ENCODE results near the gene ALAS1.
"Not testable (repeated sequence)": the region's sequence is repeated elsewhere in the genome, so short reads cannot be mapped to it uniquely, and the experiment has no call there.

The ALAS1 gene

GRCh38 chr3:52150860-52151259, 47.1 kb upstream of the ALAS1 start:
- H3K14ac ChIP-seq (ENCODE audit: low read length in 2 of 2): no peak overlapping the region
- H3K9me3 ChIP-seq (ENCODE audit: control insufficient read depth, low read length): no peaks in the 10 kb centered on the region
- peaks cover 13% of the 10 kb centered on the region for H3K4me1 ChIP-seq (ENCODE audit: control insufficient read depth, insufficient read depth, low read depth, low read length)
- H2BK12ac ChIP-seq (ENCODE audit: low read length in 2 of 2): no peak overlapping the region
- no peak overlapping the region for H2BK120ac ChIP-seq (ENCODE audit: low read depth, low read length)
- no peak overlapping the region for H2AFZ ChIP-seq (ENCODE audit: low read depth, low read length)
- no peak overlapping the region for H3K4me2 ChIP-seq (ENCODE audit: low read length, poor library complexity, severe bottlenecking)
- peaks cover 21% of the 10 kb centered on the region for H3K79me1 ChIP-seq (replicated peaks; ENCODE audit: low read length, poor library complexity, severe bottlenecking)
- H3K27ac ChIP-seq (ENCODE audit: low read length, poor library complexity, severe bottlenecking): no peak overlapping the region
- no peak overlapping the region for H2BK5ac ChIP-seq (ENCODE audit: low read depth, low read length, poor library complexity, severe bottlenecking)
- H3K23ac ChIP-seq (ENCODE audit: low read length in 2 of 2): no peak overlapping the region
- no peak overlapping the region for H2BK15ac ChIP-seq (ENCODE audit: low read depth, poor library complexity, severe bottlenecking)
- H2AK5ac ChIP-seq (ENCODE audit: low read length, severe bottlenecking): no peak overlapping the region
- DNase-seq: no peak
- H4K8ac ChIP-seq (ENCODE audit: low read length): no peak overlapping the region
- H4K91ac ChIP-seq (ENCODE audit: low read length): no peak overlapping the region
- no peak overlapping the region for H3K4ac ChIP-seq (ENCODE audit: low read depth in 1 of 2, low read length in 2 of 2)
- WGBS: 88% methylated on average over 3 of the region's 4 CpGs
- H3K18ac ChIP-seq (ENCODE audit: low read depth in 1 of 2, low read length in 2 of 2): no peak overlapping the region
- no peak overlapping the region for H3K4me3 ChIP-seq (ENCODE audit: insufficient read depth in 1 of 2, low read depth in 1 of 2, low read length in 2 of 2)
- no peak overlapping the region for H3K9ac ChIP-seq (ENCODE audit: low read length)
- no peaks in the 10 kb centered on the region for H3K27me3 ChIP-seq (ENCODE audit: control insufficient read depth in 1 of 2, insufficient read depth in 1 of 2, low read length in 2 of 2)
- H3K36me3 ChIP-seq (ENCODE audit: control insufficient read depth in 1 of 2, insufficient read depth in 2 of 2, low read depth in 1 of 2, low read length in 2 of 2): peaks cover 27 to 29% of the 10 kb centered on the region in 2 experiments

GRCh38 chr3:52151991-52152390, 46.0 kb upstream of the ALAS1 start:
- not testable (repeated sequence) for H3K18ac ChIP-seq (ENCODE audit: low read depth in 1 of 2, low read length in 2 of 2); H3K14ac ChIP-seq (ENCODE audit: low read length in 2 of 2); H3K4ac ChIP-seq (ENCODE audit: low read depth in 1 of 2, low read length in 2 of 2); H2BK120ac ChIP-seq (ENCODE audit: low read depth, low read length); H3K23ac ChIP-seq (ENCODE audit: low read length in 2 of 2); H2BK12ac ChIP-seq (ENCODE audit: low read length in 2 of 2); H3K27ac ChIP-seq (ENCODE audit: low read length, poor library complexity, severe bottlenecking); H3K4me2 ChIP-seq (ENCODE audit: low read length, poor library complexity, severe bottlenecking); H4K8ac ChIP-seq (ENCODE audit: low read length); DNase-seq; H3K4me3 ChIP-seq (ENCODE audit: insufficient read depth in 1 of 2, low read depth in 1 of 2, low read length in 2 of 2); H4K91ac ChIP-seq (ENCODE audit: low read length); H2AFZ ChIP-seq (ENCODE audit: low read depth, low read length); H3K9ac ChIP-seq (ENCODE audit: low read length); H3K9me3 ChIP-seq (ENCODE audit: control insufficient read depth, low read length); H2AK5ac ChIP-seq (ENCODE audit: low read length, severe bottlenecking); H2BK15ac ChIP-seq (ENCODE audit: low read depth, poor library complexity, severe bottlenecking); H3K27me3 ChIP-seq (ENCODE audit: control insufficient read depth in 1 of 2, insufficient read depth in 1 of 2, low read length in 2 of 2); H2BK5ac ChIP-seq (ENCODE audit: low read depth, low read length, poor library complexity, severe bottlenecking)
- WGBS: 96% methylated on average over 4 of the region's 4 CpGs
- peaks cover 21% of the 10 kb centered on the region for H3K79me1 ChIP-seq (replicated peaks; ENCODE audit: low read length, poor library complexity, severe bottlenecking)
- peaks cover 13% of the 10 kb centered on the region for H3K4me1 ChIP-seq (ENCODE audit: control insufficient read depth, insufficient read depth, low read depth, low read length)
- peaks cover 17% of the 10 kb centered on the region in 2 experiments for H3K36me3 ChIP-seq (ENCODE audit: control insufficient read depth in 1 of 2, insufficient read depth in 2 of 2, low read depth in 1 of 2, low read length in 2 of 2)

DNA sequence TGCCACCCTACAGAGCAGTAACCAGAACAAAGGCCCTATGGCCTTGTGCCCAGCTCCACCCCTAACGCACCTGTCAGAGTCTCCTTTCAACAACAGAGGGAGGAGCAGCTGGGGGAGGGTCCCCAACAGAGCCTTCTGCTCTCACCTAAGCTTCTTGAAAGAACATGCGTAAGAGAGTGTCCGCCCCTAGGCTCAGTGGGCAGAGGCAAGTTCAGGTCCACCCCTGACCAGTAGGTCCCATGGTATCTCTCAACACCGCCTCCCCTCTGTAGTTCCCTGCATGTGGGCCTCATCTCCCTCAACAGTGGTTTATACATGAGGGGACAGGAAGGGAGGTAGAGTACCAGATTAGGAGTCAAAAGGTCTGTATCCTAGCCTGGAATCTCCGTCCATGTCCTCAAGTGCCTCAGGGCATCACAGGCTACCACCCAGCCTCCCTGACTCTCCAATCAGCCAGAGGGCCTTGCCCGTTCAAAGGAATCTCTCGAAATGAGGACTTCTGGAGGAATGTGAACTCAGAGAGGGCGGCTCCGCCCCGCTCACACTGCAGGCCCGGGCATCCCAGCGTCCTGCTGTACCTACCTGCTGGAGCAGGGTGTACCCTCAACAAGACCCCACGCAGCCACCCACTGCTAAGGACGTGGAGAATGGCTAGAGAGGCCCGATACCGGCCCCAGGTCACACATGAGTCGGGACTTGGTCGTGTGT, 44.4 kb upstream of the ALAS1 start:
- Histone ChIP-seq H3K4me1 (ENCODE audit: control insufficient read depth, insufficient read depth, low read depth, low read length) (peaks cover 13% of the 10 kb centered on the region), H3K4me2 (ENCODE audit: low read length, poor library complexity, severe bottlenecking) (peak overlapping the region; percentile 98), H3K36me3 (ENCODE audit: control insufficient read depth in 1 of 2, insufficient read depth in 2 of 2, low read depth in 1 of 2, low read length in 2 of 2) (peaks cover 10 to 14% of the 10 kb centered on the region in 2 experiments), H4K91ac (ENCODE audit: low read length) (no peak overlapping the region), H3K27me3 (ENCODE audit: control insufficient read depth in 1 of 2, insufficient read depth in 1 of 2, low read length in 2 of 2) (no peaks in the 10 kb centered on the region), H2AFZ (ENCODE audit: low read depth, low read length) (no peak overlapping the region), H3K9me3 (ENCODE audit: control insufficient read depth, low read length) (no peaks in the 10 kb centered on the region), H2BK120ac (ENCODE audit: low read depth, low read length) (no peak overlapping the region), H2BK12ac (ENCODE audit: low read length in 2 of 2) (no peak overlapping the region), H3K4me3 (ENCODE audit: insufficient read depth in 1 of 2, low read depth in 1 of 2, low read length in 2 of 2) (peak overlapping the region; percentile 86 to 87), H3K14ac (ENCODE audit: low read length in 2 of 2) (no peak overlapping the region), H3K9ac (ENCODE audit: low read length) (peak overlapping the region; percentile 95), H3K4ac (ENCODE audit: low read depth in 1 of 2, low read length in 2 of 2) (no peak overlapping the region), H2BK15ac (ENCODE audit: low read depth, poor library complexity, severe bottlenecking) (no peak overlapping the region), H3K23ac (ENCODE audit: low read length in 2 of 2) (no peak overlapping the region), H3K79me1 (replicated peaks; ENCODE audit: low read length, poor library complexity, severe bottlenecking) (peaks cover 21% of the 10 kb centered on the region), H2AK5ac (ENCODE audit: low read length, severe bottlenecking) (no peak overlapping the region), H4K8ac (ENCODE audit: low read length) (no peak overlapping the region), H2BK5ac (ENCODE audit: low read depth, low read length, poor library complexity, severe bottlenecking) (no peak overlapping the region), H3K27ac (ENCODE audit: low read length, poor library complexity, severe bottlenecking) (no peak overlapping the region), H3K18ac (ENCODE audit: low read depth in 1 of 2, low read length in 2 of 2) (no peak overlapping the region)
- peak; percentile 25 for DNase-seq
- WGBS: 13% methylated on average over 18 of the region's 18 CpGs

- peaks cover 5% of the 10 kb centered on the region in 2 experiments for H3K36me3 ChIP-seq (ENCODE audit: control insufficient read depth in 1 of 2, insufficient read depth in 2 of 2, low read depth in 1 of 2, low read length in 2 of 2)
- peak within 1 kb of the TSS; percentile 96 for H4K8ac ChIP-seq (ENCODE audit: low read length)
- peak within 1 kb of the TSS; percentile 31 for H2AK5ac ChIP-seq (ENCODE audit: low read length, severe bottlenecking)
- H3K4me2 ChIP-seq (ENCODE audit: low read length, poor library complexity, severe bottlenecking): peak within 1 kb of the TSS; percentile 98
- H3K4me3 ChIP-seq (ENCODE audit: insufficient read depth in 1 of 2, low read depth in 1 of 2, low read length in 2 of 2): peak within 1 kb of the TSS; percentile 86 to 87
- H3K4ac ChIP-seq (ENCODE audit: low read depth in 1 of 2, low read length in 2 of 2): peak within 1 kb of the TSS in 1 of 2 experiments; percentile 79
- peak within 1 kb of the TSS; percentile 77 for H2BK15ac ChIP-seq (ENCODE audit: low read depth, poor library complexity, severe bottlenecking)
- H3K79me1 ChIP-seq (replicated peaks; ENCODE audit: low read length, poor library complexity, severe bottlenecking): peaks cover 21% of the 10 kb centered on the region
- H3K9ac ChIP-seq (ENCODE audit: low read length): peak within 1 kb of the TSS; percentile 95
- WGBS: under 1% methylated on average over 83 of the region's 83 CpGs
- no peaks in the 10 kb centered on the region for H3K27me3 ChIP-seq (ENCODE audit: control insufficient read depth in 1 of 2, insufficient read depth in 1 of 2, low read length in 2 of 2)
- H3K4me1 ChIP-seq (ENCODE audit: control insufficient read depth, insufficient read depth, low read depth, low read length): peaks cover 13% of the 10 kb centered on the region
- peak within 1 kb of the TSS in 1 of 2 experiments; percentile 61 for H3K23ac ChIP-seq (ENCODE audit: low read length in 2 of 2)
- H4K91ac ChIP-seq (ENCODE audit: low read length): peak within 1 kb of the TSS; percentile 57
- peak within 1 kb of the TSS; percentile 85 for H3K27ac ChIP-seq (ENCODE audit: low read length, poor library complexity, severe bottlenecking)
- peak within 1 kb of the TSS; percentile 94 to 95 for H3K18ac ChIP-seq (ENCODE audit: low read depth in 1 of 2, low read length in 2 of 2)
- H2BK120ac ChIP-seq (ENCODE audit: low read depth, low read length): peak within 1 kb of the TSS; percentile 64
- H2BK12ac ChIP-seq (ENCODE audit: low read length in 2 of 2): peak within 1 kb of the TSS in 1 of 2 experiments; percentile 83
- peak; percentile 99 for DNase-seq
- peak within 1 kb of the TSS; percentile 91 for H2BK5ac ChIP-seq (ENCODE audit: low read depth, low read length, poor library complexity, severe bottlenecking)
- H2AFZ ChIP-seq (ENCODE audit: low read depth, low read length): peak within 1 kb of the TSS; percentile 96
- H3K14ac ChIP-seq (ENCODE audit: low read length in 2 of 2): peak within 1 kb of the TSS in 1 of 2 experiments; percentile 95
- H3K9me3 ChIP-seq (ENCODE audit: control insufficient read depth, low read length): no peaks in the 10 kb centered on the region
Observed at GRCh38 chr3:52154135-52155094, 43.5 kb upstream of the ALAS1 start, which contains the start of gene POC1A. Gene POC1A, minus strand, starts transcription at chr3:52154423. Its CDS starts 51 bp downstream, at chr3:52154372.
